Stimulated activated CD4-positive, alpha-beta T cell treated with anti-CD3 and anti-CD28 coated beads, Interleukin-2, amount 100 ng/mL, for 24 hours (primary cell): Measurements from ENCODE around the gene TBC1D3B.
"Not testable (repeated sequence)": the region's sequence is repeated elsewhere in the genome, so short reads cannot be mapped to it uniquely, and the experiment has no call there.

Experiments used
- DNase-seq, 2 donors: peaks; one replicate each; pipeline ENCODE4 v3.0.0-alpha.2; 2020

The TBC1D3B gene

GRCh38 chr17:36176536-36176935, at the start of gene TBC1D3B:
TBC1D3B (minus strand) TSS chr17:36176636; CDS start chr17:36175050, 1,586 bp downstream.
- not testable (repeated sequence) for DNase-seq

GRCh38 chr17:36222967-36223366, 46.5 kb upstream of the TBC1D3B start:
- not testable (repeated sequence) for DNase-seq

DNA sequence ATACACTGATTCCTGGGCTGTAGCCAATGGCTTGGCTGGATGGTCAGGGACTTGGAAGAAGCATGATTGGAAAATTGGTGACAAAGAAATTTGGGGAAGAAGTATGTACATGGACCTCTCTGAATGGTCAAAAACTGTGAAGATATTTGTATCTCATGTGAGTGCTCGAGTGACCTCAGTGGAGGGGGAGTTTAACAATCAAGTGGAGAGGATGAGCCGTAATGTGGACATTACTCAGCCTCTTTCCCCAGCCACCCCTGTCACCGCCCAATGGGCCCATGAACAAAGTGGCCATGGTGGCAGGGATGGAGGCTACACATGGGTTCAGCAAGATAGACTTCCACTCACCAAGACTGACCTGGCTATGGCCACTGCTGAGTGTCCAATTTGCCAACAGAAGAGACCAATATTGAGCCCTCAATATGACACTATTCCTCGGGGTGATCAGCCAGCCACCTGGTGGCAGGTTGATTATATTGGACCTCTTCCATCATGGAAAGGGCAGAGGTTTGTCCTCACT, 45.2 kb upstream of the TBC1D3B start:
- not testable (repeated sequence) for DNase-seq

GRCh38 chr17:36220737-36221580, 44.5 kb upstream of the TBC1D3B start:
- DNase-seq, result not testable (repeated sequence)

GRCh38 chr17:36219556-36219955, 43.1 kb upstream of the TBC1D3B start:
- DNase-seq, result not testable (repeated sequence)

- not testable (repeated sequence) for DNase-seq
Observed at GRCh38 chr17:36215406-36216308, 39.2 kb upstream of the TBC1D3B start.

DNA sequence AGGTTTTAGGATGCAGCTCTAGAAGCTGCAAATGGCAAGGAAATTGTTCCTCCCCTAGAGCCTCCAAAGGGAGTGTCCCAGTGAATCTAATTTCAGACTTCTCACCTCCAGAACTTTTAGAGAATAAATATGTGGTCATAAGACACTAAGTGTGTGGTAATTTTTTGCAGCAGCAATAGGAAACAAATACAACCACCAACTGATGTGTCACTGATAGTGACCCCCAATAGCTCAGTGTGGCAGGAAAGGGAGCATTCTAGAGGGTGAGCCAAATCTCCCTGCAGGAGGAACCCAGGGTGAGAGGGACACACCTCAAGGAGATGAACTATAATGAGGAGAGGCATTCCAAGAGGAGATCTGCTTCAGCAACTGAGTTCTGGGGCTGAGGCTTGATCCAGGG, 38.5 kb upstream of the TBC1D3B start:
- no peak for DNase-seq

GRCh38 chr17:36213695-36214094, 37.3 kb upstream of the TBC1D3B start:
- no peak for DNase-seq

DNA sequence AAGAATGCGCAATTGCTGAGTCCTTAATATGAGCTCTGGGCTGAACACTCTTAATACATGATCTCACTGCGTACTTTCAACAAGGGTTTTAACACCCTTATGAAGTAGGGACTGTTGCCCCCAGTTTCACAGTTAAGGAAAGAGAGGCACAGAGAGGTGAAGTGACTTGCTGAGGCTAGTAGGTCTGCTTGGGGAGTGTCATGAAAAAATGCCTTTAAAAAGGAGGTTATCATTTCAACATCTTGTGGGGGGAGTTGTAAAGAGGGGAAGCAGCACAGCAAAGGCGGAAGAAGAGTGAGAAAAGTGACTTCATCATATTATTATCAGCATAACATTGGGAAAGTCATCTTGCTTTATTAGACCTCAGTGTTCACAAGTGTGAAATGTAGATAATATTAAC, 36.5 kb upstream of the TBC1D3B start:
- no peak for DNase-seq

- DNase-seq, result no peak
Observed at GRCh38 chr17:36212272-36212605, 35.8 kb upstream of the TBC1D3B start.

DNA sequence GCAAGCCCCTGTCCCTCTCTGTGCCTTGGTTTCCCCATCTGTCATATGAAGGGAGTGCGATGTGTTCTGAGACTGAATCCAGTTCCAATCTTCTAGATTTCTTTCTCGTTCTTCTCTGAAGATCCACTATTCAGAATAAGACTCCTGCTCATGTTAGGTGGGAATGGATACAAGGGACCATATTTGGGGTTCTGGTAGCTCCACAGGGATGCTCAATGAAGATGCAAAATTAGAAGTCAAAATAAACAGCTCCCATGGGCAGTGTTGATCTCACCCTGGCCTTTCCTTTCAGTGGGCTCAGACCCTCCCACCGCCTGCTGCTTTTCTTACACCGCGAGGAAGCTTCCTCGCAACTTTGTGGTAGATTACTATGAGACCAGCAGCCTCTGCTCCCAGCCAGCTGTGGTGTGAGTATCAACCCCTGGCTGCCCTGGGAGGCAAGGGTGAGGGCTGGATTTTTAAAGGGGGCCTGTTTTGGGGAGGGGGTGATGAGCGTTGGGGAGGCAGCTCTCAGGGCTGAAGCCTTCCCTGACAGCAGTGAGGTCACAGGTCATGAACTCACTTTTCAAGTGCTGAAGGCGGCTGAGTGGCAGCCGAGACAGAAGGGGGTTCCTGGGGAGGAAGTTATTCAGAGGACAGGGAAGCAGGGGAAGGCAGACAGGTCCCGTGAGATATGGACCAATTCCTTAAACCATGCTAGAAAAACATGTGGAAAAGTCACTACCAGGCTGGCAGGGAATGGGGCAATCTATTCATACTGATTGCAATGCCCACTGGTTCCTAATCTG, 35.2 kb upstream of the TBC1D3B start:
- DNase-seq, result not testable (repeated sequence)

GRCh38 chr17:36210439-36211211, 34.2 kb upstream of the TBC1D3B start, which contains the start of gene CCL4L2:
CCL4L2 (plus strand) TSS chr17:36211063.
- not testable (repeated sequence) for DNase-seq

DNA sequence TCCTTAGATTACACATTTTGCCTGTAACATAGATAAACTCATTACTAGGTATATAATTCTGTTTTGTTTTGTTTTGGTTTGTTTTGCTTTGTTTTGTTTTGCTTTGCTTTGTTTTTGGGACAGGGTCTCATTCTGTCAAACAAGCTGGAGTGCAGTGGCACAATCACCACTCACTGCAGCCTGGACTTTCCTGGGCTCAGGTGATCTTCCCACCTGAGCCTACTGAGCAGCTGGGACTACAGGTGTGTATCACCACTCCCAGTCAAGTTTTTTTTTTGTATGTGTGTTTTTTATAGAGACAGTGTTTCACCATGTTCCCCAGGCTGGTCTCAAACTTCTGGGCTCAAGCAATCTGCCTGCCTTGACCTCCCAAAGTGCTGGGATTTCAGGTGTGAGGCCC, 33.1 kb upstream of the TBC1D3B start:
- no peak for DNase-seq

GRCh38 chr17:36207383-36207782, 30.9 kb upstream of the TBC1D3B start:
- not testable (repeated sequence) for DNase-seq

DNA sequence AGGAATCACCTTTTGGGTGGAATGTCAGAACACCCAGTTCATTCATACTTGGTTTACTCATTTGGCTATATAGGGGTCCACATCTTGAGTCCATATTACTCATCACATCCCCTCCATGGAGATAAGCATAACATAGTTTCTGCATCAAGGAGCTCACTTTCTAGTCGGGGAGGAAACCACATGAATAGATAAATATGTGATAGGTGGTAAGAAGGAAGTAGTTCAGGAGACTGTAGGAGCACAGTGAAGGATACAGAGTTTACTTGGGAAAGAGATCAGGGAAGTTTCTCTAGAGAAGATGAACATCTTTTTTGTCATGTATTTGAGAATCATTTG, 30.0 kb upstream of the TBC1D3B start:
- DNase-seq, result not testable (repeated sequence)

- DNase-seq, result no peak
Observed at GRCh38 chr17:36205637-36206485, 29.4 kb upstream of the TBC1D3B start.

DNA sequence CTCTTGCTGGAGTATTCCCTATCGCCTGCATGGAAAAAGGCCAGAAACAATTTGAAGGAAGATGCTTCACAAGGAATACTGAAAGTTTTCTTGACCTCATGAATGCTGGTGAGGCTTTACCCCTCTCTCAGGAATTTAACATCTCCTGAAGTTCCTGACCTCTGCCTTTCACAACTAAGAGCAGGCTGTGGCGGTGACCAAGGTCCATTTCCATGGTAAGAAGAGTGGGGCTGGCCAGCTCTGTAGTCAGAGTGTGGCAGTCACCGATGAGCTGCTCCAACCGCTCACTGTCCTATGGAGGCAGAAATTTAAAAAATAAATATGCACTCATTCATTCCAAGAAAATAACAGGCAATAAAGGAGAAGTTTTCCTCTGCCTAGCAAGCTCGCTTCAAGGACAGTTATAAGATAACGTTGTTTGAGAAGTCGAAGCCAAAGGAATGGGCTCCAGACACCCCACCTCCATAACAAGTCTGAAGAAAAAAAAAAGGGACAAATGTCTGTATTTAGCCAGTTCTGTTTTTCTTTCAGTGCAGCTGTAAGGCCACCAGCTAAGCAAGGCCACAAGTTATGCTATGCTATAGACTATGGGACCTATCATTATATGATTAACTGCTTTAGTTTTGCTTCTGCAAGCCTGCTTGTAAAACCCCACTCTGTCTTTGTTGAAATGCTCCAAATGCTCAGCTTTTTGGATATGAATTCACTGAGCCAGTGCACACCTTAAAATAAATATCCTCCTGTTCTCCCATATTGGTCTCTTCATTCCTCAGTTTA, 28.5 kb upstream of the TBC1D3B start:
- DNase-seq, result no peak

GRCh38 chr17:36203335-36203734, 26.9 kb upstream of the TBC1D3B start:
- DNase-seq, result no peak

GRCh38 chr17:36201506-36201905, 25.1 kb upstream of the TBC1D3B start:
- DNase-seq, result not testable (repeated sequence)

DNA sequence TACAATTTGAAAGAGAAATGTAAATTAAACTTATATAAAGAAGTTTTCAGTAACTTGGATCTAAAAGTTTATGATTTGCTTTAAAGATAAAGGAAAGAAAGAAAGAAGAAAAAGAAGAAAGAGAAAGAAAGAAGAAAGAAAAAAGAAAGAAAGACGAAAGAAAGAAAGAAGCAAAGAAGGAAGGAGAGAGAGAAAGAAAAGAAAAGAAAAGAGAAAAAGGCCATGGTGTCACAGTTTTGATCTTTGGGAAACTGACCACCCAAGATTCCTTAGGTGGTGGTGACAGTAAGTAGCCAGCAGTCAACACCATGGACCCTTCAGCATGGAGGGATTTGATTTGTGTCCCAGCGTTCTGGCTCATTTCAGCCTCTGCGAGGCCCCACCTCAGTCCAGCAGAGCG, 24.7 kb upstream of the TBC1D3B start:
- not testable (repeated sequence) for DNase-seq
